Glomerular visceral epithelial cell (primary cell): ENCODE results near the gene RGS6.

Experiments used
- DNase-seq: peaks from one replicate; pipeline ENCODE4 v3.0.0-alpha.2; 2016; ENCODE audit errors: extremely low spot score

RGS6 gene

GRCh38 chr14:72550513-72550912 is 618.3 kb downstream of the RGS6 start:
- peak; percentile 65 for DNase-seq

DNA sequence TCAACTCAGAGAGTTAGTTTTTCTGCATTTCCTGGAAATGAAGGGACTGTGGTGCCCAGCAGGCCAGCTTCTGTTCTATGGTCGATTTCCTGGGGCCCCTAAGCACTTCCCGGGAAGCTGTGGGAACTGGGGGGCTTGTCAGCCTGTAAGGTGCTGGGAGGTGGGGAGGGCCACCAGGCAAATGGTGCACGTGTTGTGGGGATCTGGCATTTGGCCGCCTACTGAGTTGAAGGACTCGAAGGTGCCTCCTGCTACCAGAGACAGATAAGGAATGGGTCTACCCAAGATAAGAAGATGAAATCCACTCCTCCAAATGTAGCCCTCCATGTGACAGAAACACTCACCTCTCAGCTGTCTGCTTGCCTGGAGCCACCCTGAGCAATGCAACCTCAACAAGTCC is 620.0 kb downstream of the RGS6 start:
- no peak for DNase-seq

DNA sequence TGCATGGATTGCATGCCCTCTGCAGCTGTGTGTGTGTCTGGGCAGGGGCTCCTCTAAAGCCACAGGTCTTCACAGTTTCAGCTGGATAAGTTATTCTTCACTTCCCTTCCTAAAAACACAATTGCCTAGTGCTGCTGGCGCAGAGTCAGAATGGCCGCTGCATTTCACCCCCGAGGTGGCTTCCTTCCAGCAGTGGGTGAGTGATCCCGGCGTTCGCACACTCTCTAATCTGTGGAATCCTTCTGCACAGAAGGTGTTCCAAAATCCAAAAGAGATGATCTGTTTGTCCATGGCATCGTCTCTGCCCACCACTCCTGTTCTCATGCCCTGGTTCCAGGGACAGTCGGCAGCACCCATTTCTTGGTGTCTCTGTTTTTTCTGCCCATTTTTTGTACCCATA is 620.9 kb downstream of the RGS6 start:
- DNase-seq: no peak

GRCh38 chr14:72553656-72554055 is 621.4 kb downstream of the RGS6 start:
- DNase-seq: no peak

DNA sequence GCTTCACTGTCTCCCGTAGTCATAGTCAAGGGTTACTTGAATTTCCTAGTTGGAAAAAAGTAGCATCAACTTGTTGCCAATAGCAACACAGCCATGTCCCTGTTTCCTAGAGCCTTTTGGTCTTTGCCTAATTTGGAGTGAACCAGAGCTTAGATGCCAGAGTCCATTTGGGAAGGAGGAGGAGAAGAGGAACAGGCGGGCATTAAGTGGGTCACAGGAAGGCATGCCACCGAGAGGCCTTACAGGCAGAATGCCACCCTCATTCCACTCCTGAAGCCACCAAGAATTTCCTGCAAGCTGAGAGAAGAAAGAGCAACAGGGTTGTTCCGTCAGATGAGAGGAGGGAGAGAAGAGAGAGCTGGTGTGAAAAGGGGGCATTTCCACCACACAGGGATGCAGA is 622.2 kb downstream of the RGS6 start:
- DNase-seq: no peak

DNA sequence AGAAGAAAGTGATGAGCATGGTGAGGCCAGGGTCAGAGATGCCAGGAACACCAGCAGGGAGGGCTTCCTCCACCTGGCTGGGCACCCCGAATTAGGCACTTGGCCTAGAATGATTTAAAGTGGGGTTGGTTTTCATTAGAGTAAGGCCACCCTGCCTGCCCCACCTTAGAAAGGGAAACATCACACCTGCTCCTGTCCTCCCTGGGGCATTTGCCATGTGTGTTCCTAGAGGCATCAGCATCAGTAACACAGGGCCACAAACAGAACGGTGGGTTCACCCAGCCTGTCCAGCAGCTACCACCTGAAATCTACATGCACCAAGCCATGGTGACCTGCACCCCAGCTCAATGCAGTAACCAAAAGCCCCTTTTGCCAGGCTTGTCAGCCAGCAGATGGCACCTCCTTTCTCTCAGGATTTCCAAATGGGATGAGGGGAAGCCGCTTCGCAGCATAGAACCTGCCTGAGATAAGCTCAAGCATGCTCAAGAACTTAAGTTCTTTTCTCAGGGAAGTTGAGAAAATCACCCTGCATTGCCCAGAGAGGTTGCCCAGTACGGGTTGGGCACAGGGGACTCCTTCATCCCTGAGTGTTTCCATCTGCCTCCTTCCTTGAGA is 622.9 kb downstream of the RGS6 start:
- no peak for DNase-seq

- no peak for DNase-seq
These were observed 623.4 kb downstream of the RGS6 start for GRCh38 chr14:72555609-72556000.

DNA sequence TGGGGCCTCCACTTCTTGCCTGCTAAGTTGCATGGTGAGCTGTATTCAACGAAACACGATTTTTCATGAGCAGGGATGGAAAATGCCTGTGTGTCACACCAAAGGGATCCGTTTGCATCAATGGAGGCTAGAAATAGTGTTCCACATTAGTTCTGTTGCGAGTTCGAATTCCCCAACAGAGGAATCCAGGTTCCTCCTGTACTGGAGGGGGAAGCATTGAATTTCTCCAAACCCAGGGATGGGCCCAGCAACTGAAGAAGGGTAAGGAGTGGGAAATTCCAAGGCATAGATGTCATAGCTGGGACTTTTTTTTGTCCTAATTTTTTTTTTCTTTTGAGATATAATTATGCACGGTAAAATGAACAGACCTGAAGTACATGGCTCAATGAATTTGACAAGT is 625.4 kb downstream of the RGS6 start:
- DNase-seq: peak; percentile 33

DNA sequence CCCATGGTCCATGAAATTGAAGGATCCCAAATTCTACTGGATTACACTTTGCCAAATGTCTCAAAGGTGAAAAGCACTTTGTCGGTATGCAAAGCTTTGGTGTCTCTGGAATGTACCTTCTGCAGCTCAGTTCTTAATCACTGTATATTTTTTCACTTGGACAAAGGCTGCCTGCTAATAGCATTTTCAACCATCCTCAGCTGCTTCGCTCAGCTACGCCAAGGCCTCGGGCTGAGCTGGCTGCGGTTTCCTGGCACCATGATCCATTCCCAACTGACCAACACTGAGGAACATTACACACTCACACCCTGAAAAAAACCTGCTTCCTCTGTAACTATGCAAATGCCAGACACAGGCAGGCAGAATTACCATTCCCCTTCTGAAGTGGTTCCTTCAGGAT is 626.5 kb downstream of the RGS6 start:
- DNase-seq: peak; percentile 91

- peak; percentile 78 for DNase-seq
These were observed 627.0 kb downstream of the RGS6 start for GRCh38 chr14:72559202-72559601.

GRCh38 chr14:72559669-72560255 is 627.5 kb downstream of the RGS6 start:
- DNase-seq: peak; percentile 27

DNA sequence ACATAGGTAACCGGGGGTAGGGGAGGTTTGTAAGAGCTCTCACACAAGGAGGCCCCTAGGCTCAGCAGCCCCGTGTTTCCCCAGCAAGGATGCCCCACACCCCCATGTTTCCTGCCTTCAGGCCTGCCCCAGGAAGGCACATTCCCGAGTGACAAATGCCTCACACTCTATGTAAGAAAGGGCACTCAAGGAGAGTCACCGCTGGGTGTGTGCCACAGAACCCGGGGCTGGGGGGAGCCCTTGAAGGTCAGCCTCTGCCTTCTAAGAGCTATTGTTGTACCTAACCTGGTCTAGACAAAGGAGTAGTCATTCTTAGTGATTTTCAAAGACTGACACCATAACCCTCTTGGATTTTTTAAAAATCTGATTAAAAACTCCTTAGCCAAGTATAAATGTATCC is 628.1 kb downstream of the RGS6 start:
- no peak for DNase-seq

DNA sequence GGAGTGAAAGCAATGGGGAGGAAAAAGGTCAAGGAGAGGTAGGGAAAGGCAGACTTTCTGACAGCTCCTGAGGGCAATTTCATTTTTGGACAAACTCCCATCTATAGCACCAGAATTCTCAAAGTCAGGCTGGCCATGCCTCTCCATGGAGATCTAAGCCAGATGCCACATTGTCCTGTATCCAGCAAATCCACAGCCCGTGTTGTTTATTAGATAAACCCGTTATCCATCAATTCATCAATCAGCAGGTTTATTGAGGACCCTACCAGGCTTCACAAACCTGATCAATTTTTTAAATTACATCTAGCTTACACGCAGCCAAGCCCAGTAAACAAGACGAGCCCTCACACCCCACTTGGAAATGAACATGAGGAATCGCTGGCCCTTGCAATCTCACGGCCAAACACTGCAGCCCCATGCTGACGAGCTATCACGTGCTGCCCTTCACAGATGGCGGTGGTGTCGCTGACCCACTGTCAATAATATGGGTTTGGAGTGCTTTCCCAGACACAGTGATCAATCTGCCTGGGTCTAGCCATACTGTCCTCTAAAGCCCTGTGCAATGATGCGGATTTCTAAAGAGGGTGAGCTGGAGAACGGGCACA is 628.8 kb downstream of the RGS6 start:
- no peak for DNase-seq

DNA sequence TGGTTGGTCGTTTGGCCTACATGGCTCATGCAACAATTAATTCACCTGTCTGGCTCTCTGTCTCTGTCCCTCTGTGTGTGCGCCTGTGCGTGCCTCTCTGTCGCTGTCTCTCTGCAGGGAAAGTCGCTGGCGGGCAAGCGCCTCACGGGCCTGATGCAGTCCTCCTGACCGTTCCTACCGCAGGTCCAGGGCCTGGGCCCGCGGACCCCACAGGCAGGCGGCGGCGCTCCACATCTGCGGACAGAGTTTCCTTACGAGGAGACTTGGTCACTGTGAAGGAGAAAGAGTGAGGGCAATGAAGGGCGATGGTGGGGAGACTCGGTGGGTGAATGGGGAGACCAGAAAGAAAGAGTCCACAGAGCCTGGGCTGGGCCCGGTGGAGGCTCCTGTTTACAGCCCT is 630.1 kb downstream of the RGS6 start:
- no peak for DNase-seq

GRCh38 chr14:72563676-72564075 is 631.4 kb downstream of the RGS6 start:
- DNase-seq: no peak

DNA sequence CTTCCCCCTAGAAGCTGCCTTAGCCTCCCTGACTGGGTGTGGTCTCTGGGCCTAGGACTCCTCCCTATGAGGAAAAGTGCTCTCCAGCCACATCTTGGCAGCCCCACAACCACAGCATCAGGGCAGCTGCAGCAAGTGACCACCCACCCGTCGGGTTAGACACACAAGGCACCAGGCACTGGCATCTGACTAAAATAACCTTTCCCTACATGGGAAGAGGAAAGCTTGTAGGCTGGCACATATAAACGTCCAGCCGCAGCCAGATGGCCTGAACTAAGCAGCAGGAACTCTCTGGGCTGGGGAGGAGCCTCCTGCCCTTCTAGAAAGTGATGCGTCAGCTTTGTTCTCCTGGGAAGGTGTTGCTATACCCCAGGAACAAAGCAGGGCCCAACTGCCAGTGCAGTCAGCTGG is 632.9 kb downstream of the RGS6 start:
- DNase-seq: no peak

- no peak for DNase-seq
These were observed 633.7 kb downstream of the RGS6 start for GRCh38 chr14:72565917-72566316.

- DNase-seq: no peak
These were observed 635.0 kb downstream of the RGS6 start for GRCh38 chr14:72567226-72567625.

DNA sequence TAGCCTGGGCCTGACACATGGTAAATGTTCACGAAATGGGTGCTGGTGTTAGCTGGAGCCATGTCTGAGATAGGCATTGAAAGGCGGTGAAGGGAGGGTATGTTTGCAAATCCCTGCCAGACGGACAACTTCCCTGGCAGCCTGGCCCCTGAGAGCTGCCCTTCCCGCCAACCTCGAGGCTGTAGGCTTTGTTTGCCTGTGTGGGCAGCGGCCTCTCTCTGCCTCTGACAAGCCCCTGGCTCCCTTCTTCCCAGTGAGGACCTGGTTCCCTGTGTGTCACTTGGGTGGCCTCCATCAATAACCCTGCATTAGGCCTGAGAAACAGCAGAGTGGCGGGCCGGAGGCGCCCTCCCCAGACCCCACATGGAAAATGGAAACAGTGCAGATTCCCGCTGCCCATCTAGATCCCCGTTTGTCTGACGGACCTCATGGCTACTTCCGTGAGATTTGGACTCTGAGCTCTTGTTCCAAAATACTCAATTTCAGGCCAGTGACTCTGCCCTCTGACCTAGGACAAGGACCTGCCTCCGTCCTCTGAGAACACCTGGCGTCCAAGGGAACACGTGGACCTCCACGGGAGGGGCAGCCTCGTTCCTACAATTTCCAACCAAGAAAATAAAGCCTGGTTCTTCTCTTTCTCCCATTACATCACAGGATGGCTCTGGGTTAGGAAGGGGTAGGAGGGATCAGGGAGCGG is 636.2 kb downstream of the RGS6 start:
- no peak for DNase-seq

DNA sequence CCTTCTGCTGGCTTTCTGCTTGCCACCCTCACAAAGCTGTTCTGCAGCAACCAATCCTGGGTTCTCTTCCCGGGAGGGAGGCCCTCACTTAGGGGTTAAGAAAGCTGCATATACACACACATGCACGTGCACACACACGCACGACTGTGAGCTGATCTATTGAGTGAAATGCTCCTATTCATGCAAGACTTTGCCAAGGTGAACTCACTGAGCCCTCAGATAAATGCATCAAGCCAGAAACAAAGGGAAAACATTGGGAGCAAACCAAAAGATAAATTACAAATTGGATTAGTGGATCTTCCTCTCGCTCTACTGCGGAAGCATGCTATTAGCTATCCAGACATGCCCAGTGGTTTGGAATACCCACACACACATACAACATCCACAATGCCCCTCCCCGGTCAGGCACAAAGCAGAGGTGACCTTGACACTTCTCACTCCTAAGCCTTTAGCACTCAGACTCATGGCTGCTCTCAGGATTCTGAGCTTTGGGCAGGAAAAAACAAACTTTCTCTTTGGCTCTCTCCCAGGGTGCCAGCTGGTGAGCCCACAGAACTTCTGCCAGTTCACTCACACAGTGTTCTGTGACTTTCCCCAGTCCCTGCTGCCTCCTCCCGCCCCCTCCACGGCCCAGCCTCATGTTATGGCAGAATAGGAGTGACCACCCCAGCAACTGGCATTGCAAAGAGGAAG is 641.6 kb downstream of the RGS6 start:
- no peak for DNase-seq

DNA sequence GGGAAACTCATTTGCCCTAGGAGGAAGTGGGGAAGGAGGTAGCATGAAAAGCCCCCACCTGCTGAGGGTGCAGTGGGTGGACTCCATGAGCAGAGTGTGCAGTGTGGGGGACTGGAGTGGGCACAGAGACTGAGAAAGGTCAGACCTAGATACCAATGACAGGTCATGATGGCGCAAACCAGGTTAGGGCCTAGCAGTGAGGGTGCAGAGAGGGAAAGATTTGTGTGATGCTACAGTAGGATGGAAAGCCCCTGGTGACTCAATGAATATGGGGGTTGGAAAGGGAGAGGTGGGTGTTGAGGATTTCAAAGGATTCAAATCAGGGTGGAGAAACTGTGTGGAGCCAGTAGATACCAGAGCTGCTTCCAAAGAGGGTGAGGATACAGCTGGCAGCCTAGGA is 642.5 kb downstream of the RGS6 start:
- DNase-seq: no peak

- no peak for DNase-seq
These were observed 644.0 kb downstream of the RGS6 start for GRCh38 chr14:72576258-72576657.
